Trophoblast cell (in vitro differentiated cells and primary cell): ENCODE results near the gene NIPBL.

Experiments
- DNase-seq, 2 donors: peaks; one replicate each; pipeline ENCODE4 v3.0.0-alpha.2; 2016
- H2AFZ ChIP-seq: 2 replicates; pipeline ENCODE4 v1.6.1; 2013; ENCODE audit warnings: low read length, moderate library complexity, mild to moderate bottlenecking; ENCODE audit not compliant: insufficient read depth, poor library complexity
- H2AK5ac ChIP-seq: 2 replicates; pipeline ENCODE4 v1.6.1; 2013; ENCODE audit warnings: mild to moderate bottlenecking, low read length
- H2BK120ac ChIP-seq: 2 replicates; pipeline ENCODE4 v1.6.1; 2013; ENCODE audit warnings: low read length, mild to moderate bottlenecking, moderate library complexity; ENCODE audit not compliant: insufficient read depth, poor library complexity
- H2BK12ac ChIP-seq: 2 replicates; pipeline ENCODE4 v1.6.1; 2013; ENCODE audit warnings: mild to moderate bottlenecking, low read length, moderate library complexity
- H2BK5ac ChIP-seq: 2 replicates; pipeline ENCODE4 v1.6.1; 2013; ENCODE audit warnings: low read length, low read depth, moderate library complexity, mild to moderate bottlenecking; ENCODE audit not compliant: poor library complexity
- H3K14ac ChIP-seq: 2 replicates; pipeline ENCODE4 v1.6.1; 2013; ENCODE audit warnings: mild to moderate bottlenecking, low read length
- H3K18ac ChIP-seq: 2 replicates; pipeline ENCODE4 v1.6.1; 2013; ENCODE audit warnings: mild to moderate bottlenecking, low read length
- H3K23ac ChIP-seq: 2 replicates; pipeline ENCODE4 v1.6.1; 2013; ENCODE audit warnings: low read length
- H3K27ac ChIP-seq: 2 replicates; pipeline ENCODE4 v1.5.1; 2013; ENCODE audit warnings: low read depth, mild to moderate bottlenecking, inconsistent platforms, low read length, moderate library complexity
- H3K27me3 ChIP-seq: 2 replicates; pipeline ENCODE4 v1.6.1; 2013; ENCODE audit warnings: inconsistent platforms, mild to moderate bottlenecking, low read length, moderate library complexity; ENCODE audit not compliant: insufficient read depth
- H3K36me3 ChIP-seq, 2 experiments: 1 replicate in 1 of 2; 2 replicates in 1 of 2; pipeline ENCODE4 v1.6.1; 2013; ENCODE audit warnings: low read length in 2 of 2, mild to moderate bottlenecking in 2 of 2, moderate library complexity in 1 of 2; ENCODE audit not compliant: insufficient read depth in 2 of 2, control insufficient read depth in 1 of 2
- H3K4ac ChIP-seq: 2 replicates; pipeline ENCODE4 v1.6.1; 2013; ENCODE audit warnings: low read depth, mild to moderate bottlenecking, low read length, moderate library complexity
- H3K4me1 ChIP-seq, 2 experiments: 1 replicate in 1 of 2; 2 replicates in 1 of 2; pipeline ENCODE4 v1.6.1; 2013; ENCODE audit warnings: low read length in 2 of 2, mild to moderate bottlenecking in 2 of 2, moderate library complexity in 1 of 2; ENCODE audit not compliant: insufficient read depth in 2 of 2, control insufficient read depth in 1 of 2
- H3K4me2 ChIP-seq: 2 replicates; pipeline ENCODE4 v1.6.1; 2013; ENCODE audit warnings: inconsistent platforms, mild to moderate bottlenecking, low read length, moderate library complexity
- H3K4me3 ChIP-seq: 2 replicates; pipeline ENCODE4 v1.5.1; 2013; ENCODE audit warnings: mild to moderate bottlenecking, low read depth, low read length, inconsistent platforms
- H3K79me1 ChIP-seq: one replicate; pipeline ENCODE4 v1.6.1; 2013; ENCODE audit warnings: low read length
- H3K79me2 ChIP-seq: 2 replicates; pipeline ENCODE4 v1.6.1; 2013; ENCODE audit warnings: low read length, mild to moderate bottlenecking; ENCODE audit not compliant: control insufficient read depth, insufficient read depth, poor library complexity
- H3K9ac ChIP-seq: 2 replicates; pipeline ENCODE4 v1.6.1; 2013; ENCODE audit warnings: mild to moderate bottlenecking, low read length
- H3K9me3 ChIP-seq: 2 replicates; pipeline ENCODE4 v1.6.1; 2013; ENCODE audit warnings: low read depth, mild to moderate bottlenecking, control low read depth, inconsistent platforms, low read length; ENCODE audit not compliant: insufficient read depth
- H4K12ac ChIP-seq: 2 replicates; pipeline ENCODE4 v1.6.1; 2013; ENCODE audit warnings: low read depth, mild to moderate bottlenecking, low read length, moderate library complexity
- H4K8ac ChIP-seq: 2 replicates; pipeline ENCODE4 v1.6.1; 2013; ENCODE audit warnings: low read depth, mild to moderate bottlenecking, low read length, moderate library complexity
- H4K91ac ChIP-seq: one replicate; pipeline ENCODE4 v1.6.1; 2013; ENCODE audit warnings: low read depth, mild to moderate bottlenecking, low read length, moderate library complexity
- WGBS: extraction: QIAGEN DNeasy Blood & Tissue Kit; methylation state at CpG from one replicate; pipeline ENCODE4 v1.1.7; 2013; ENCODE audit warnings: missing lambda C conversion rate; ENCODE audit not compliant: insufficient read length, insufficient coverage; ENCODE audit errors: extremely low coverage; 5-methylcytosine and 5-hydroxymethylcytosine counted together

The NIPBL gene

DNA sequence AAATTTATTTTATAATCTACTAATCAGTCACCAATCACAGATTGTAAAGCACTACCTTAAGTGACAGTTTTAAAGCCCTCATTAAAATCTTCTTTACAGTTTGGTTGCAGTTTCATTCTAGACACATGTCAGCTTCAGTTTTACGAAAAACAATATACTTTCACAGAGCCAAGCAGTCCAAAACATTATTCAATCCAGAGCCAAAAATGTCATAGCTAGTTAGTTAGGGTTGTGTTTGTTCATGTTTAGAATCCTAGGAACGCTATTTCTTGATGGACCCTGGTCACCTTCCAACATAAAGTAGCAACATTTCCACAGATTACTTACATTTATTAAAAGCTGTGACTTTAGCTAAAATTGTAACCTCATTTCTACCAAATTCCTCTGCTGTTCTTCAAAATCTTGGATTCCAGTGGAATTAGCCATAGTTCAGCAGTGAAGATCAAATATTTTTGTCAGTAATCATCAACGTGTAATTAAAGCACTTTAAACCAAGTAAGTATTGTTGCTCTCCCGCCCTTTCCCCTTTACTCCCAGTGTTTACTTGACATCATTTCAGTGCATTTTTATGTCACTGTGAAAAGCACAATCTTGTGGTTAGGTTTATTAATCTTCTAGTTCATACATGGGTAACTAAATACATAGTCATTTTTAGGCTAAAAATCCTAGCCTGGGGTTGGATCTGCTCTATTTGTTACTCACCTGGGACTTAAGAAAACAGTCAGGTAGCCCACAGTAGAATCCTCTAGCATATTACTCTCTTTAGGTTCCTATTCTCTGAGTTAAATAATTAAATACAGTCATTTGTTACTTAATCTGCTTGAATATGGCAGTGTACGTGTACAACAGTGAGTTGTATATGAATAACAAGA lies 74.3 kb downstream of the NIPBL start:
- Histone ChIP-seq H3K9ac (no peak overlapping the region), H2BK120ac (no peak overlapping the region), H3K4ac (no peak overlapping the region), H2BK12ac (no peak overlapping the region), H4K8ac (no peak overlapping the region), H3K4me2 (no peak overlapping the region), H4K91ac (no peak overlapping the region), H3K4me1 (no peaks in the 10 kb centered on the region), H4K12ac (no peak overlapping the region), H2BK5ac (no peak overlapping the region), H3K9me3 (no peaks in the 10 kb centered on the region), H3K4me3 (no peak overlapping the region), H2AK5ac (no peak overlapping the region), H3K27me3 (no peaks in the 10 kb centered on the region), H3K14ac (no peak overlapping the region), H3K36me3 (no peaks in the 10 kb centered on the region), H3K27ac (no peak overlapping the region), H3K79me1 (no peaks in the 10 kb centered on the region), H3K79me2 (no peaks in the 10 kb centered on the region), H3K18ac (no peak overlapping the region), H3K23ac (no peak overlapping the region), H2AFZ (no peak overlapping the region)
- peak in 1 of 2 donors; percentile 52 for DNase-seq
- no CpG with 5 or more reads among the region's 5 CpGs for WGBS

DNA sequence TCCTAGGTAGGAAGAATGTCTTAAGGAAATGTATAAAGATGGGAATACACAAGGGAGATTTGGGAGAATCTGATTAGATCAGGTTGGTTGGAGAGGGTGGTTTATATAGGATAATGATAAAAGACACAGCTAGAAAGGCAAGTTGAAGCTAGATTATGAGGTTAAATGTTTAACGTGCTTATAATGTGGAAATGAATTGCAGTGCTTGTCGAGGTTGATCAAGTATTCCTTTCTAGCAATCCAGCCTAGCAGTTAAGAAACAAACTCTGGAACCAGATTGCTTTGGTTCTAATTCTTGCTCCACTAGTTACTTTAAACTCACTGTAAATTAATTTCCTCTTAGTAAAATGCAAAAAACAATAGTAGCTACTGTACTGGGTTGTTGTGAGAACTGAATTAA lies 76.5 kb downstream of the NIPBL start:
- no CpG with 5 or more reads among the region's 2 CpGs for WGBS
- H2BK120ac ChIP-seq: no peak overlapping the region

DNA sequence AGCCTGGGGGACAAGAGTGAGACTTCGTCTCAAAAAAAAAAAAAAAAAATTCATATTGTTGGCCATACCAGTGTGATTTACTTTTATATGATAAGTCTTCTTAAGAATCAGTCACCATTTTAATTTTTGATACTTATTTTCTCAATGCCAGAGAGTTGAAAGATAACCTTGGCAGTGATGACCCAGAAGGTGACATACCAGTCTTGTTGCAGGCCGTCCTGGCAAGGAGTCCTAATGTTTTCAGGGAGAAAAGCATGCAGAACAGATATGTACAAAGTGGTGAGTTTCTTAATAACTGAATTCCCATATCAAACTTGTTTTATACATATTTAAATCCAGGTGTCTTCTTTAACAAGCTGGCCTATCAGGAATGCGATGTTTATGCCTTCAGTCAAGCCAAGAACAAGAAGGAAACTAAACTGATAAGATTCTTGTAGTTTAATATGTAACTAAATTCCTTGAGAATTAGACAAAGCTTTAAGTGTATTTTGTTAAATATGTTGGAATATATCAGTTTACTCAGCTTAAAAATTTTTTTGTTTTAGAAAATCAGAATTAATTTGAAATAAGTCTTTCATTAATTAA lies 81.5 kb downstream of the NIPBL start:
- no peak for DNase-seq
- no peak overlapping the region for H3K14ac ChIP-seq
- H3K9me3 ChIP-seq: no peaks in the 10 kb centered on the region
- no peaks in the 10 kb centered on the region for H3K4me1 ChIP-seq
- H3K4me2 ChIP-seq: no peak overlapping the region
- H3K18ac ChIP-seq: no peak overlapping the region
- no peaks in the 10 kb centered on the region for H3K27me3 ChIP-seq
- no peak overlapping the region for H2AK5ac ChIP-seq
- no peak overlapping the region for H2BK120ac ChIP-seq
- H3K79me2 ChIP-seq: no peaks in the 10 kb centered on the region
- H3K9ac ChIP-seq: no peak overlapping the region
- no peak overlapping the region for H4K12ac ChIP-seq
- H4K91ac ChIP-seq: no peak overlapping the region
- H2AFZ ChIP-seq: no peak overlapping the region
- no peak overlapping the region for H2BK12ac ChIP-seq
- H2BK5ac ChIP-seq: no peak overlapping the region
- H3K79me1 ChIP-seq: no peaks in the 10 kb centered on the region
- H3K4me3 ChIP-seq: no peak overlapping the region
- H3K27ac ChIP-seq: no peak overlapping the region
- no peak overlapping the region for H3K23ac ChIP-seq
- H4K8ac ChIP-seq: no peak overlapping the region
- peaks cover 4 to 5% of the 10 kb centered on the region in 2 experiments for H3K36me3 ChIP-seq
- no CpG with 5 or more reads among the region's 3 CpGs for WGBS
- H3K4ac ChIP-seq: no peak overlapping the region

More for the DNA sequence above, 76.5 kb downstream of the NIPBL start:
- no peak for DNase-seq
- H2AK5ac ChIP-seq: no peak overlapping the region
- no peak overlapping the region for H3K23ac ChIP-seq
- no peak overlapping the region for H3K4ac ChIP-seq
- H3K4me3 ChIP-seq: no peak overlapping the region
- no peak overlapping the region for H3K14ac ChIP-seq
- H3K9ac ChIP-seq: no peak overlapping the region
- H4K91ac ChIP-seq: no peak overlapping the region
- H4K12ac ChIP-seq: no peak overlapping the region
- no peaks in the 10 kb centered on the region for H3K79me2 ChIP-seq
- no peaks in the 10 kb centered on the region for H3K9me3 ChIP-seq
- no peaks in the 10 kb centered on the region for H3K79me1 ChIP-seq
- peaks cover 0 to 1% of the 10 kb centered on the region in 2 experiments for H3K36me3 ChIP-seq
- H4K8ac ChIP-seq: no peak overlapping the region
- H3K27ac ChIP-seq: no peak overlapping the region
- H3K27me3 ChIP-seq: no peaks in the 10 kb centered on the region
- no peak overlapping the region for H3K4me2 ChIP-seq
- H2BK5ac ChIP-seq: no peak overlapping the region
- no peak overlapping the region for H3K18ac ChIP-seq
- no peak overlapping the region for H2BK12ac ChIP-seq
- H2AFZ ChIP-seq: no peak overlapping the region
- no peaks in the 10 kb centered on the region for H3K4me1 ChIP-seq

DNA sequence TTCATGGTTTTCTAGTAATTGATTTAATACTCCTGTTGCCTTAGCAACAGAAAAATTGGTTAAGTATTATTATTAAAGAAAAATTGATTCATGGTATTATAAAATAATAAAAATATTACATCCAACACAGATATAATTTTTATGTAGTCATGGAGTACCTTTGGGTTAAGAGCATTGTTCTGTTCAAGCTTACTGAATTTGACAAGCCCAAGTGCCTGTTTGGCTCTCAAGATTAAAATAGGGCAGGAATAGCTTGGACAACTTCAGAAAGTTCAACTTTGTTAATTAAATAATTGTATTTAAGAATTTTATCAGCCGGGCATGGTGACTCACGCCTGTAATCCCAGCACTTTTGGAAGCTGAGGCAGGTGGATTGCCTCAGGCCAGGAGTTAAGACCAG lies 82.0 kb downstream of the NIPBL start:
- Histone ChIP-seq H3K4ac (no peak overlapping the region), H2AFZ (no peak overlapping the region), H2AK5ac (no peak overlapping the region), H4K12ac (no peak overlapping the region), H3K27ac (no peak overlapping the region), H3K9ac (no peak overlapping the region), H4K91ac (no peak overlapping the region), H2BK12ac (no peak overlapping the region), H4K8ac (no peak overlapping the region), H3K36me3 (peaks cover 4 to 5% of the 10 kb centered on the region in 2 experiments), H3K18ac (no peak overlapping the region), H2BK120ac (no peak overlapping the region), H3K9me3 (no peaks in the 10 kb centered on the region), H3K4me2 (no peak overlapping the region), H3K23ac (no peak overlapping the region), H3K79me1 (no peaks in the 10 kb centered on the region), H3K4me3 (no peak overlapping the region), H3K14ac (no peak overlapping the region), H3K4me1 (no peaks in the 10 kb centered on the region), H3K79me2 (no peaks in the 10 kb centered on the region), H3K27me3 (no peaks in the 10 kb centered on the region), H2BK5ac (no peak overlapping the region)
- DNase-seq: peak in 1 of 2 donors; percentile 13
- no CpG with 5 or more reads among the region's 2 CpGs for WGBS
